ENCODE measurements around the gene FBXW11.

GRCh38 chr5:172009536-172010270, 3.3 kb upstream of the FBXW11 start:
- TF ChIP-seq CTCF (IDR thresholded peaks at IDR 0.05), result no peak
- no peak for TF ChIP-seq POLR2A (IDR thresholded peaks at IDR 0.05)

Measured in heart left ventricle (tissue), 13 donors.